SK-N-DZ (cell line): ENCODE measurements around the gene KCNIP3.

Experiments used
- DNase-seq: peaks from one replicate; pipeline ENCODE4 v3.0.0-alpha.2; 2015; ENCODE audit warnings: low spot score

Gene KCNIP3

GRCh38 chr2:95294579-95295250 lies 2.4 kb upstream of the KCNIP3 start:
- DNase-seq, result no peak

- no peak for DNase-seq
These were observed 1.8 kb upstream of the KCNIP3 start for GRCh38 chr2:95295376-95295775.

- no peak for DNase-seq
These were observed 1.1 kb upstream of the KCNIP3 start for GRCh38 chr2:95296011-95296410.

DNA sequence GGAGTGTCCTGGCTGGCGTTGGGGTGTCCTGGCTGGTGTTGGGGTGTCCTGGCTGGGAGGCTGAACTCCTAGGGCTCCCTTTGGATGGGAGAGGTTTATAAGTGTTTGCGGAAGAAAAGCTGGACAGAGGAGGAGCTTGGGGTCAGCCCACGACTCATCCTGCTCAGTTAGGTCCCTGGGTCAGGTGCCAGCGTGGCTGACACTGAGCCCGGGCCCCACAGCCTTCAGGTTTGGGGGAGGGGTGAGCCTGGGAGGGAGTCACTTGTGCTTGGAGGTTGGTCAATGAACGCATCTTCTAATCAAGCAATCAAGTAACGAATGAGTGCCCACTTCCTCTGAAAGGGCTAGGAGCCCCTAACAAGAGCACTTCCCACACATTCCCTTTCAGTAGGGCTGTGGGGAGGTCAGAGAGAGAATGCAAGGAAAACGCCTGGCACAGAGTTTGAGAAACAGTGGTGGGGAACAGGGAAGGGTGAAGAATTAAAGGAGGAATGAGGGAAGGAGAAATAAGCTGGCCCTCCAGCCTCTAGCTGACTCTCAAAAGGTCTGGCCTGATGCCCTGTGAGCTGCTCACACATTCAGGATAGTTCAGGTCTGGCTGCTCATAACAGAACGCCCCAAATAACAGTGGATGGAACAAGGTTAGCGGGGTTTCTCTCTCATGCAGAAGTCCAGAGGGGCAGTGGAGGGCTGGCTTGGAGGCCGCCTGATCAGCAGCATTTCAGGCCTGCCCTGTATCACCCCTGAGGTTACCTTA lies 670 bp downstream of the KCNIP3 start:
- DNase-seq, result no peak

GRCh38 chr2:95298486-95299111 lies 1.5 kb downstream of the KCNIP3 start:
- DNase-seq, result no peak

DNA sequence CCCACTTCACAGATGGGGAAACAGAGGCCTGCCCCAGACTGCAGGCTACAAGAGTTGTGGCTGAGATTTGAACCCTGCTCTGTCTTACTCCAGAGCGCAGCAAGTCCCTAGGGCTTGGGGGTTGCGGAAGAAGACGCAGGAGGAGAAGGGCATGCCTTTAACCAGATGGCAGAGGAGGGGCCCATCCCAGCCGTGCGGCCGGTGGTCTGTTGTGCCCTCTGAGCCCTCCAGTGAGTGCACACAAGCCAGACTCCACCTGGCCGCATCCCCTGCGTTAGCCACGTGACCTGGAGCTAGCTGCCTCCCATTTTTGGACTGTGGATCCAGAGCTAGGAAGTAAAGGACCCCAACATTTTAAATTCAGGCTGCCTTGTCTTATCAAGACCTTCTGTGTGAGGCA lies 2.8 kb downstream of the KCNIP3 start:
- no peak for DNase-seq

DNA sequence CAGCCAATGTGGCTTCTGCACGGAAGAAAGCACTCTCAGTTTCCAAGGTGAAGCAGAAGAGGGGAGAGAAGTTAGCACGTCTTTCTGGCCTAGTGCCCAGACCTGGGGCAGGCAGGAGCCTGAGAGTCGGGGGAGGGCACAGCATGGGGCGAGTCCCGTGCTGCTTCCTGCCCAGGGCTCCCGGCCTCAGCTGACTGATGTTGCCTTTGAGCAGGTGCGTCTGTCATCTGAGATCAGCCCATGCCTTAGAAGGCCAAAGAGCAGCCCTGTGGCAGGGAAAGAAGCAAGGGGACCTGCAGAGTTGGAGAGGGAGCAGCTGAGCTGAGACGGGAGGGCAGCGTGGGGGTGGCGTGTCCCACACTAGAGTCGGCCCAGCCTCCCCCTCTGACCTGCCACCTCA lies 3.3 kb downstream of the KCNIP3 start:
- DNase-seq, result no peak

DNA sequence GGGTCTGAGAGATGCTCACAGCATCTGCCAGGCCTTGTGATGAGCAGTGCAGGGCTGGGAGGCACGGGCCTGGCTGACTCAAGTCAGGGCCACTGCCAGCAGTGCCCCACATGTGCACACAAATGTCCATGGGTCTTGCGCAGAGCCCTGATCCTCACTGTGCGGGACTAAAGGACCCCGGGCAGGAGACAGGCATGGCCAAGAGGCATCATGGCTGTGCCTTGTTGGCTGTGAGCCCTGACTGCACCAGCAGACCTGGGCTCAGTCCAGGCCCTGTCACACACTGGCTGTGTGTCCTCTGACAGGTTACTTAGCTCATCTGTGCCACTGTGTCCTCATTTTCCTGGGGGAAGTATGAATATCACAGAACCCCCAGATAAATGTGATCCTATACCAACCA lies 4.0 kb downstream of the KCNIP3 start:
- no peak for DNase-seq

GRCh38 chr2:95301876-95302641 lies 4.9 kb downstream of the KCNIP3 start:
- DNase-seq, result no peak

DNA sequence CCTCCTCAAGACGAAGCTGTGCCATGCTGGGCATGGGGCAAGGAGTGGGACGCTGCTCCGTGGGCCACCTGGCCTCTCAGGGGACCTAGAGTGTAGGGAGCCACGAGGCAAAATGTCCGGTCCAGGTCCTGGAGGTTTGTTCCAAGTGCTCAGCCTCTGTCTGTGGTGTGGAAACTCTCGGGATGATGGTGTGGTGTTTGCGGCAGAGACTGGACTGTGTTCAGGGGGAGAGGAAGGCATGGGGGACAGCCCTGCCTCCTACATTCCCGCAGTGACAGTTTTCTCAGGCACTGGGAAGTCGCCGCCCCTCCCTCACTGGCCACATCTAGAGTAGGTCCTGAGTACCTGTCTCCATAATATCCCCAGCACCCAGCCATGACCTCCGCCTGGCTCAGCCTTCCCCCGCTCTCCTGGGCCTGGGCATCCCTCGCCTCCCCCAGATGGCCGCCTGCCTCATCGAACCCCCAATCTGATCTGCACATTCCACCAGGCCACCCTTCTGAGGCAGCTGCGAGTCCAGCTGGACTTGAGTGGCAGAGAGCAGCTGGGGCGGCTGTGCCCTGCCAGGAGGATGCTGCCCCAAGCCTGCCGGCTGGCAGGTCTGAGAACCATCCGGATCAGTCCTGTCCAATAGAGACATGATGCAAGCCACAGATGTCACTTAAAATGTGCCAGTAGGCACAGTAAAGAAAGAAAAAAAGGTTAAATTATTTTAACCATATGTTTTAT lies 6.2 kb downstream of the KCNIP3 start:
- no peak for DNase-seq

GRCh38 chr2:95305380-95306061 lies 8.4 kb downstream of the KCNIP3 start:
- DNase-seq, result no peak

GRCh38 chr2:95306336-95306895 lies 9.3 kb downstream of the KCNIP3 start:
- DNase-seq, result no peak

DNA sequence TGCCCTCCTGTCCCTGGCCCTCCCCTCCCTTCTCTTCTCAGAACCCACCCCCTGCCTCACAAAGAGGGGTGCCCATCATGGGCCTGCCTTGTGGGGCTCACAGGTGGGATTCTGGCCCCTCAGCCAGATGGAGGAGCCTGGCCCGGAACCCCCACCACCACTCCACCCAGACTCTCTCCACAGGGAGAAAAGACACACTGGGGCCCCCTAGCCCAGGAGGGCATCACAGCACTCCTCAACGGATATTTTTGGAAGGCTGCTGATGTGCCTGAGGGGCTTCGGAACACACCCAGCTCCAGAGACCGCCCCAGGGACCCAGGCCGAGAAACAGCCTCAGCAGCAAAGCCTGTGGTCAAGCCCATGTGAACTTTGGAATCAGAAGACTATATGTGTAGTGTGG lies 9.9 kb downstream of the KCNIP3 start:
- DNase-seq, result no peak

GRCh38 chr2:95307878-95308277 lies 10.7 kb downstream of the KCNIP3 start:
- DNase-seq, result no peak

DNA sequence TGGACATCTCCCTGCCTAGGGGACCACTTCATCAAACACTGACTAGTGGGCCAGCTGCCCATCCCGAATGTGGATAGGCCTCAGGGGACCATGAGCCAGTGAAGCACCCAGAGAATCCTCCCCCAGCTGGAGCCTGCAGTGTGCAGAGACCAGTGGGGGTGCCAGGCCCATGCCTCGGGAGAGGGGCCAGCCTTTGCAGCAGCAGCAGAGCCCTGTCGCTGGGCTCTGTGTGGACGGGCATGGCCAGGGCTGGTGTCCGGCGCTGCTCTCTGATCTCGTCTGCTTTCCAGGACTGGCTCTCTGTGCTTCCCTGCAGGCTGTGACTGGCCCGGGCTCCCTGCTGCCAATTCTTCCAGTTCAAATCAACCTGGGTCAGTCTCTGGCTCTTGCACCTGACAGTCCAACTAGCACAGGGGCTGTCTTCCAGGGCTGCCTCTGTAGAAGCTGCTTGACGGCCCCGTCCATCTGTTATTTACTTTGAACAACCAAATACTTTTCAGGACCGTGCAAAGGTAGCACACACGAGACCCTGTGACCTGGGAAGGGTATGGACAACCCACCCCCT lies 11.4 kb downstream of the KCNIP3 start:
- DNase-seq, result no peak

GRCh38 chr2:95309599-95309998 lies 12.5 kb downstream of the KCNIP3 start:
- no peak for DNase-seq

DNA sequence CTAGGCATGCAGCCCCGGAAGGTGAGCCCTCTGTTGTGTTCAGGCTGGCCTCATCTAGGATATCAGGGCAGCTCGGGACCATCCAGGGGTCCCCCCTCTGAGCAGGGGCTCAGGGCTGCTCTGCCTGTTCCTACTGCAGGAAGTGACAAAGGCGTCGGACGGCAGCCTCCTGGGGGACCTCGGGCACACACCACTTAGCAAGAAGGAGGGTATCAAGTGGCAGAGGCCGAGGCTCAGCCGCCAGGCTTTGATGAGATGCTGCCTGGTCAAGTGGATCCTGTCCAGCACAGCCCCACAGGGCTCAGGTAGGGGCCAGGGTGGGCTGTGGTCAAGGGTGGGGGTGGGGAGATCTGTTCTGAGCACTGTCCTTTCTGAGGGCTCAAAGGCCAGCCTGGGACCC lies 13.1 kb downstream of the KCNIP3 start:
- DNase-seq, result no peak

DNA sequence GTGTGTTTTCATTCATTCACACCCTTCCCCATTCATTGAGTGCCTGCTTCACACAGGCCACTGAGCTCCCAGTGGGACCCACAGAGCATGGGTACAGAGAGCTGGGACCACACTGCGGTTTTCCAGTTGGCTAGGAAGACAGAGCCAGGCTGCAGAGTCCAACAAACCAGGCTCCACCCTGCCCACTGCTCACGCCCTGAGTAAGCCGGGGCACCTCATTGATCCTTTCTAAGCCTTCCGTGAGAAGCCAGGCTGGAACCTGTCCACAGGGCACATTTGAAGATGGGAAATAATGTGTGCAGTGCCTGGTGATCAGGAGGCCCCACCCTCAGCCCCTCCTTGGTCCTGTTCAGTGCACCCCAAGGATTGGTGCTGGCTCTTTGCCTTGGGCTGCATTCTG lies 13.5 kb downstream of the KCNIP3 start:
- no peak for DNase-seq

DNA sequence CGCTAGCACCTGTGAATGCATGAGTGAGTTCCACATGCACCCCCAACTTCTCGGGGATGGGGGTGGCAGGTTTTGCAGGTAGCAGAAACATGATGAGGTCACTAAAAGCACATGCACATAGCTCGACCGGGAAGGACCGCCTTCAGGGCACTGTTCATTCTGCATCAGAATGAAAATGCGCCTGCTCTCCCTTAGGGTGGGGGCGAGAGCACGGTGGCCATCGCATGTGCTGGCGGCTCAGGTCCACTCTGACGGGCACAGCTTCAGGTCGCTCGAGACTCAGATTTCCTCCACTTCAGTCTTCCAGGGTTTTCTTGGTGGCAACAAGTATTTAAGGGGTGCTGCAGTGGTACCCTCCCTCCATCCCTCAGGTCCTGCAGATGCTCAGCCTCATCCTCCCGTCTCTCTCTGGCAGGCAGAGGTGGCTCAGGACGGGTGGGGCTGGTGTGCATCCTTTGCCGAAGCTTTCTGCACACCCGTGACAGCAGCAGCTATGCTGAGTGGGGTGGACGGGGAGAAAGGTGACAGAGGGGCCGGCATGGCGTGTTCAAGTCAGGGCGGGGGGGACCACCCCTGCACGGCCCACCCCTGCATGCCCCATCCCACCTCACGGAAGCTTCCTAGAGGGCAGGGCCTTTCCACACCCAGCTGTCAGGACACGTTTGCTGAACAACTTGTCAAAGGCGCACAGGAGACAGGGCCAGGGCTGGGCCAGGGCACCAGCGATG lies 14.8 kb downstream of the KCNIP3 start:
- DNase-seq, result no peak
